Measurements from ENCODE around the gene POC1A. TPM values are rescaled to one million over a fixed set of nuclear protein-coding genes. Genes with fewer than 3 reads are reported as not detected.

Gene POC1A
- total RNA-seq, 1 donor from 2014 or later: 3.7 TPM

DNA sequence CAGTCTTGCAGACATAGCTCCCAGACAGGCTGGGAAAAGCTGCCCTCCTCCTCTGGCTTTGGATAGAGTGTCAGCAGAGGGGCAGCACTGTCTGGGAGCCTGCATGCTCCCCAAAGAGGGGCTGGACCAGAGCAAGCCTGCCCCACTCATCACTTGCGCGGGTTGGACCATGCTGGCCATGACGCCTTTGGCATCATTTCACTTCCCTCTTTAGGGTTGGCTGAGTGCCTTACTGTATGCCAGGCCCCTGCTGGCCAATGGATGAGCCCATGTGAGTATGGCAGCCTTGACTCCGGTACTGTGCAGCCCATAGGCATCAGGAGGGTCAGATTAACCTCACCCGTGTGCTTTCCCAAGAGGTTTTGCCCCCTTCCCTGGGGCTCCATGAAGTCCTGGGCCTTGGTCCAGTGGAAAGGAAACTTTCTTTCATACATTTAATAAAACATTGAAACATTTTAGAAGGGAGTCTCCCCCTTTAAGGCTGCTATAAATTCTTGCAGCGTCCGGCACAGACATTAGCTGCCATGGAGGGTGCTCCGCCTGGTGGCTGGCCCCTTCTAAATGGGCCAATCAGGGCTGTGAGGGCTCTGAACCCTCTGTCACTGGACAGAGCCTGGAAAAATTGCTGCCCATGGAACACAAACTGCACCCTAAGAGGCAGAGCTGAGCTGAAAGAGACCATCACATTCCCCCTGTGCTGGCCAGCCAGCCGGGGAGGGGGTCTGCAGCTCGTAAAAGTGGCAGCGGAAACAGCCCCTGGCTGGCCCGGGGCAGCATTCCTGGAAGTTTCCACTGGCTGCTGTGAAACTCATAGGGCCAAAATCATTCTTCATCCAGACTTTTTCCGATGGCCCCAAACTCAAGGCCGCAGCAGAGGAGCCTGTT is 77.1 kb downstream of the POC1A start:
- no peak overlapping the region for H3K27ac ChIP-seq (ENCODE audit: low read depth, low read length)
- no peaks in the 10 kb centered on the region for H3K4me1 ChIP-seq (ENCODE audit: insufficient read depth, low read length)
- no peaks in the 10 kb centered on the region for H3K27me3 ChIP-seq (ENCODE audit: insufficient read depth, low read length)
- H3K79me2 ChIP-seq (ENCODE audit: insufficient read depth, low read length): no peaks in the 10 kb centered on the region
- no peak overlapping the region for H3K4me3 ChIP-seq (ENCODE audit: insufficient read depth, low read depth, low read length)
- H3K4me2 ChIP-seq (ENCODE audit: low read length): no peak overlapping the region
- H3K36me3 ChIP-seq (ENCODE audit: insufficient read depth, low read length): no peaks in the 10 kb centered on the region
- DNase-seq (ENCODE audit: low read depth) (no peak), FAIRE-seq (no peak)
- no peaks in the 10 kb centered on the region for H3K9me3 ChIP-seq (ENCODE audit: insufficient read depth, low read depth, low read length)
- no peak overlapping the region for H3K9ac ChIP-seq (ENCODE audit: low read length)
- peaks cover 2% of the 10 kb centered on the region for H3K36me3 Mint-ChIP-seq (ENCODE audit: low read depth, unreplicated experiment)
- no peaks in the 10 kb centered on the region for H3K4me1 Mint-ChIP-seq (ENCODE audit: low read depth, unreplicated experiment)
- no peak overlapping the region for H3K4me3 Mint-ChIP-seq (ENCODE audit: unreplicated experiment)
- TF ChIP-seq, protein P1, sequence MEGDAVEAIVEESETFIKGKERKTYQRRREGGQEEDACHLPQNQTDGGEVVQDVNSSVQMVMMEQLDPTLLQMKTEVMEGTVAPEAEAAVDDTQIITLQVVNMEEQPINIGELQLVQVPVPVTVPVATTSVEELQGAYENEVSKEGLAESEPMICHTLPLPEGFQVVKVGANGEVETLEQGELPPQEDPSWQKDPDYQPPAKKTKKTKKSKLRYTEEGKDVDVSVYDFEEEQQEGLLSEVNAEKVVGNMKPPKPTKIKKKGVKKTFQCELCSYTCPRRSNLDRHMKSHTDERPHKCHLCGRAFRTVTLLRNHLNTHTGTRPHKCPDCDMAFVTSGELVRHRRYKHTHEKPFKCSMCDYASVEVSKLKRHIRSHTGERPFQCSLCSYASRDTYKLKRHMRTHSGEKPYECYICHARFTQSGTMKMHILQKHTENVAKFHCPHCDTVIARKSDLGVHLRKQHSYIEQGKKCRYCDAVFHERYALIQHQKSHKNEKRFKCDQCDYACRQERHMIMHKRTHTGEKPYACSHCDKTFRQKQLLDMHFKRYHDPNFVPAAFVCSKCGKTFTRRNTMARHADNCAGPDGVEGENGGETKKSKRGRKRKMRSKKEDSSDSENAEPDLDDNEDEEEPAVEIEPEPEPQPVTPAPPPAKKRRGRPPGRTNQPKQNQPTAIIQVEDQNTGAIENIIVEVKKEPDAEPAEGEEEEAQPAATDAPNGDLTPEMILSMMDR (IDR thresholded peaks at IDR 0.05; ENCODE audit: insufficient read depth, low read depth, low read length): no peak
- TF ChIP-seq EZH2 (IDR thresholded peaks at IDR 0.05; ENCODE audit: insufficient read depth, low read length): no peak
- no peak overlapping the region for H2AFZ ChIP-seq (ENCODE audit: low read depth, low read length)
- H3K9me3 Mint-ChIP-seq (ENCODE audit: unreplicated experiment): no peaks in the 10 kb centered on the region
- H3K27me3 Mint-ChIP-seq (ENCODE audit: low read depth, unreplicated experiment): peaks cover 8% of the 10 kb centered on the region
- no peaks in the 10 kb centered on the region for H4K20me1 ChIP-seq (ENCODE audit: insufficient read depth, low read length)
- H3K27ac Mint-ChIP-seq (ENCODE audit: unreplicated experiment): no peak overlapping the region

DNA sequence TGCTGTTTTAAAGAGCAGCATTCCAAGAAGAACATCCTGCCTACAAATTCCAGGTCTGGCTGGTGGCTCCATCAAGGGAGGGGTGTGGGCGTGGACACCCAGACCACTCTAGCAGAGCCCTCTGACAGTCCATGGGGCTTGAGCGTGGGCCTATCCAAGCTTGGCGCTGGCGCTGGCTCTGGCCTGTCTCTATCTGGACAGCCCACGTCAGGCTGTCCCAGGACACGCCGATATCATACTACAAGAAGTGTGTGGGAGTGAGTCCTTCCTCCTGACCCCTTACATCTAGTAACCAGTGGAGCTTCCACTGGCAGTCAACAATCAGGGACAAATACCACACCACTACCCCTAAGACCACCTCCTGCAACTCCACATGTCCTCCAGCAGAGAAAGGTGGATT is 80.7 kb downstream of the POC1A start:
- H3K4me3 ChIP-seq (ENCODE audit: insufficient read depth, low read depth, low read length): no peak overlapping the region
- H2AFZ ChIP-seq (ENCODE audit: low read depth, low read length): no peak overlapping the region
- no peaks in the 10 kb centered on the region for H3K4me1 Mint-ChIP-seq (ENCODE audit: low read depth, unreplicated experiment)
- TF ChIP-seq, protein P1 (IDR thresholded peaks at IDR 0.05; ENCODE audit: insufficient read depth, low read depth, low read length): no peak
- no peak for TF ChIP-seq EZH2 (IDR thresholded peaks at IDR 0.05; ENCODE audit: insufficient read depth, low read length)
- no peak overlapping the region for H3K27ac Mint-ChIP-seq (ENCODE audit: unreplicated experiment)
- H3K4me2 ChIP-seq (ENCODE audit: low read length): no peak overlapping the region
- H3K36me3 Mint-ChIP-seq (ENCODE audit: low read depth, unreplicated experiment): peaks cover 2% of the 10 kb centered on the region
- peaks cover 10% of the 10 kb centered on the region for H3K27me3 Mint-ChIP-seq (ENCODE audit: low read depth, unreplicated experiment)
- H3K4me3 Mint-ChIP-seq (ENCODE audit: unreplicated experiment): no peak overlapping the region
- no peaks in the 10 kb centered on the region for H3K9me3 Mint-ChIP-seq (ENCODE audit: unreplicated experiment)
- no peak overlapping the region for H3K27ac ChIP-seq (ENCODE audit: low read depth, low read length)
- no peaks in the 10 kb centered on the region for H3K9me3 ChIP-seq (ENCODE audit: insufficient read depth, low read depth, low read length)
- DNase-seq (ENCODE audit: low read depth): no peak
- H3K27me3 ChIP-seq (ENCODE audit: insufficient read depth, low read length): no peaks in the 10 kb centered on the region
- no peak overlapping the region for H3K9ac ChIP-seq (ENCODE audit: low read length)
- no peaks in the 10 kb centered on the region for H4K20me1 ChIP-seq (ENCODE audit: insufficient read depth, low read length)
- H3K79me2 ChIP-seq (ENCODE audit: insufficient read depth, low read length): no peaks in the 10 kb centered on the region
- no peak for FAIRE-seq
- no peaks in the 10 kb centered on the region for H3K36me3 ChIP-seq (ENCODE audit: insufficient read depth, low read length)
- H3K4me1 ChIP-seq (ENCODE audit: insufficient read depth, low read length): no peaks in the 10 kb centered on the region

DNA sequence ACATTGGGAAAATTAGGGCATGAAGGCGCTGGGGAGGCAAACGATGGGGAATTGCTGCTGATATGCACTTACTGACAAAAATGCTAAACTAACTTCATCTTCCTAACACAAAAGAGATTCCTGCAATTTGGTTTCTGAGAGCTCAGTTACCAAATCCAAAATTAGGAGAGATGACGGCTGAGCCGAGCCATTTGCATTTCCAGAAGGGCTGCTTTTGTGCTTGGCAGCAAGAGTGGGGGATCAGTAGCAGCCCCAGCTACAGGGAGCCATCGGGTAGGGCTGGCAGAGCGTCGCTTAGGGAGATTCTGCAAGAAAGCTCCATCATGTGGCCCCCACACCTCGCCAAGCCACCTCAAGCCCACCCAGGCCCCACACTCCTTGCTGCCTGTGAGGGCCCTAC is 81.8 kb downstream of the POC1A start:
- TF ChIP-seq EZH2 (IDR thresholded peaks at IDR 0.05; ENCODE audit: insufficient read depth, low read length): no peak
- TF ChIP-seq, protein P1 (IDR thresholded peaks at IDR 0.05; ENCODE audit: insufficient read depth, low read depth, low read length): no peak

More for the DNA sequence above, 81.8 kb downstream of the POC1A start:
- Histone ChIP-seq H4K20me1 (ENCODE audit: insufficient read depth, low read length) (no peaks in the 10 kb centered on the region), H3K36me3 (ENCODE audit: insufficient read depth, low read length) (no peaks in the 10 kb centered on the region), H3K4me1 (ENCODE audit: insufficient read depth, low read length) (no peaks in the 10 kb centered on the region), H3K9me3 (ENCODE audit: insufficient read depth, low read depth, low read length) (no peaks in the 10 kb centered on the region), H3K27ac (ENCODE audit: low read depth, low read length) (no peak overlapping the region), H3K4me3 (ENCODE audit: insufficient read depth, low read depth, low read length) (no peak overlapping the region), H3K79me2 (ENCODE audit: insufficient read depth, low read length) (no peaks in the 10 kb centered on the region), H3K27me3 (ENCODE audit: insufficient read depth, low read length) (no peaks in the 10 kb centered on the region), H3K4me2 (ENCODE audit: low read length) (no peak overlapping the region), H2AFZ (ENCODE audit: low read depth, low read length) (no peak overlapping the region), H3K9ac (ENCODE audit: low read length) (no peak overlapping the region)
- Mint-ChIP-seq H3K36me3 (ENCODE audit: low read depth, unreplicated experiment) (peaks cover 2% of the 10 kb centered on the region), H3K4me1 (ENCODE audit: low read depth, unreplicated experiment) (no peaks in the 10 kb centered on the region), H3K9me3 (ENCODE audit: unreplicated experiment) (no peaks in the 10 kb centered on the region), H3K4me3 (ENCODE audit: unreplicated experiment) (no peak overlapping the region), H3K27ac (ENCODE audit: unreplicated experiment) (no peak overlapping the region), H3K27me3 (ENCODE audit: low read depth, unreplicated experiment) (peaks cover 10% of the 10 kb centered on the region)
- DNase-seq (ENCODE audit: low read depth) (no peak), FAIRE-seq (no peak)
